GM11168 (cell line): Measurements from ENCODE around the gene BNC2.

Source experiments
- in situ Hi-C: fragments of 300-500 bp; cut with MboI; formaldehyde crosslinking; loops from one replicate; pipeline ENCODE4 v1.12.0; 2022; ENCODE audit warnings: low sequenced_read_pairs; ENCODE audit not compliant: unreplicated experiment

BNC2 gene

GRCh38 chr9:16527573-16527972 is 342.9 kb downstream of the BNC2 start:
- in situ Hi-C loops: no loop called here

GRCh38 chr9:16526380-16526779 is 344.1 kb downstream of the BNC2 start:
- in situ Hi-C loops: no loop called here

GRCh38 chr9:16524823-16525222 is 345.6 kb downstream of the BNC2 start:
- in situ Hi-C loops: no loop called here

GRCh38 chr9:16524078-16524477 is 346.4 kb downstream of the BNC2 start:
- in situ Hi-C loops: no loop called here

GRCh38 chr9:16521868-16522411 is 348.5 kb downstream of the BNC2 start:
- in situ Hi-C loops: no loop called here

- in situ Hi-C loops: no loop called here
Observed at GRCh38 chr9:16519001-16519400, 351.5 kb downstream of the BNC2 start.

GRCh38 chr9:16516891-16517290 is 353.6 kb downstream of the BNC2 start:
- in situ Hi-C loops: no loop called here

- in situ Hi-C loops: no loop called here
Observed at GRCh38 chr9:16515879-16516301, 354.6 kb downstream of the BNC2 start.

GRCh38 chr9:16515207-16515606 is 355.3 kb downstream of the BNC2 start:
- in situ Hi-C loops: no loop called here

- in situ Hi-C loops: no loop called here
Observed at GRCh38 chr9:16514131-16514530, 356.3 kb downstream of the BNC2 start.

GRCh38 chr9:16512281-16512680 is 358.2 kb downstream of the BNC2 start:
- in situ Hi-C loops: no loop called here

- in situ Hi-C loops: no loop called here
Observed at GRCh38 chr9:16510482-16510881, 360.0 kb downstream of the BNC2 start.

- in situ Hi-C loops: no loop called here
Observed at GRCh38 chr9:16509997-16510396, 360.5 kb downstream of the BNC2 start.

- in situ Hi-C loops: no loop called here
Observed at GRCh38 chr9:16505199-16505598, 365.3 kb downstream of the BNC2 start.

- in situ Hi-C loops: no loop called here
Observed at GRCh38 chr9:16501726-16502125, 368.7 kb downstream of the BNC2 start.

GRCh38 chr9:16501141-16501540 is 369.3 kb downstream of the BNC2 start:
- in situ Hi-C loops: no loop called here

- in situ Hi-C loops: no loop called here
Observed at GRCh38 chr9:16500386-16500785, 370.1 kb downstream of the BNC2 start.

GRCh38 chr9:16499892-16500291 is 370.6 kb downstream of the BNC2 start:
- in situ Hi-C loops: no loop called here

- in situ Hi-C loops: no loop called here
Observed at GRCh38 chr9:16496908-16497307, 373.6 kb downstream of the BNC2 start.

GRCh38 chr9:16487915-16488314 is 382.6 kb downstream of the BNC2 start:
- in situ Hi-C loops: no loop called here

GRCh38 chr9:16485575-16486321 is 384.7 kb downstream of the BNC2 start:
- in situ Hi-C loops: no loop called here

GRCh38 chr9:16485160-16485559 is 385.3 kb downstream of the BNC2 start:
- in situ Hi-C loops: no loop called here
